LNCaP clone FGC (cell line): ENCODE results near the gene GPBP1L1.

Experiments used
- DNase-seq: peaks from one replicate; pipeline ENCODE4 v3.0.0-alpha.2; 2011; ENCODE audit warnings: low read depth
- H3K4me3 ChIP-seq: 2 replicates; pipeline ENCODE4 v1.5.1; 2011; ENCODE audit warnings: mild to moderate bottlenecking, low read depth, low read length, control low read depth
- CTCF ChIP-seq: IDR thresholded peaks from 2 replicates; pipeline ENCODE4 v1.5.1; 2012; ENCODE audit warnings: mild to moderate bottlenecking; ENCODE audit not compliant: control insufficient read depth, insufficient read depth; ENCODE audit errors: extremely low read depth

GPBP1L1 gene

DNA sequence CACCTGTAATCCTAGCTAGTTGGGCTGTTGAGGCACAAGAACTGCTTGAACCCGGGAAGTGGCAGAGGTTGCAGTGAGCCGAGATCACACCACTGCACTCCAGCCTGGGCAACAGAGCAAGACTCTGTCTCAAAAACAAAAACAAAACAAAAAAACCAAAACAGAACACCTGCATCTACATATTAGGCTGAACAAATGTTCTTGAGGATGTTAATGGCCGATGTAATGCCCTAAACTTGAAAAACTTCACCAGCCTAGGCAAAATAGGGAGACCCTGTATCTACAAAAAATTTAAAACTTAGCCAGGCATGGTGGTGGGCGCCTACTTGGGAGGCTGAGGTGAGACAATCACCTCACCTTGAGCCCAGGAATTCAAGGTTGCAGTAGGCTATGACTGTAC is 17.8 kb downstream of the GPBP1L1 start:
- H3K4me3 ChIP-seq = no peak overlapping the region
- no peak for DNase-seq
- TF ChIP-seq CTCF = no peak

DNA sequence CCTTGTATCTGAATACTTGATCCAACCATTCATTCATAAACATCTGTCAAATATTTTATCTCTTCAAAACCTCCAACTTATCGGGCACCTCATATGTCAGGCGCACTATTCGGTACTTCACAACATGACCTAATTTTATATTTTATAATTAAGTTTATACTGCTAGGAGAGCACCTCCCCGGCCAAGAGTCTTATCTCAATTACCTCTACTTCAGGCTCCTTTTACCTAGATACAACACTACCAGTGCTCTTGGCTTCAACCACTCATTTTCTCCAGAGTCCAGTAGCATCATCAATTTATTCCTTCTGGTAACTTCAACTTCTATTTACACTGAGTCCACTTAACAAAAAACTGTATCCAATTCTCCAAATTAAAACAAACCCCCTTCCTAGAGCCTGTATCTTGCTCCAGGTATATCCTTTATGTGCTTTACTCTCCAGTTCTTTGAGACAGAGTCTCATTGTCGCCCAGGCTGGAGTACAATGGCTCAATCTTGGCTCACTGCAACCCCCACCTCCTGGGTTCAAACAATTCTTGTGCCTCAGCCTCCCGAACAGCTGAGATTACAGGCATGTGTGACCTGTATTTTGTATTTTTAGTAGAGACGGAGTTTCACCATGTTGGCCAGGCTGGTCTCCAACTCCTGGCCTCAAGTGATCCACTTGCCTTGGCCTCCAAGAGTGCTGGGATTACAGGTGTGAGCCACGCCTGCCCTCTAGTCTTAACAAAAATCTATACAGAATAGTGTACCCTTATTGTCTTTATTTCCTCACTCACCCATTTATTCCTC is 18.8 kb downstream of the GPBP1L1 start:
- H3K4me3 ChIP-seq = no peak overlapping the region
- no peak for TF ChIP-seq CTCF
- DNase-seq = no peak

GRCh38 chr1:45666836-45667235 is 19.5 kb downstream of the GPBP1L1 start:
- DNase-seq = no peak
- no peak overlapping the region for H3K4me3 ChIP-seq
- TF ChIP-seq CTCF = no peak

DNA sequence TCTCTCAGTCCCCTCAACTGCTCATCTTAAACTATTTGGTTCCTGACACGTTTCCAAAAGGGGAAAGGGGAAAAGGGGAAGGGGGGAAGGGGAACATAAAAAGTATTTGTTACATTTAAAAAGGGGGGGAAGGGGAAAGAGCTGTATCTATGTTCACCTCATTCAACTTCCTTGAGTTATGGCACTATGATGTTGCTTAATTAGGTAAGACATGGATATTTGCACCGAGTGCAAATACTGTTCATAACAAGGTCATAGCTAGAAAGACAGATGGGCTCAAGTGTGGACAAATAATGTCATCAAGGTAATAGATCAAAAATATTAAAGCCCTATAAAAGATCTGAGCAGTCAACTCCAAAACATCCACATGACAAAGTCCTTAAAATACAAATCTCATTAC is 26.0 kb downstream of the GPBP1L1 start:
- DNase-seq = no peak
- no peak overlapping the region for H3K4me3 ChIP-seq
- no peak for TF ChIP-seq CTCF

DNA sequence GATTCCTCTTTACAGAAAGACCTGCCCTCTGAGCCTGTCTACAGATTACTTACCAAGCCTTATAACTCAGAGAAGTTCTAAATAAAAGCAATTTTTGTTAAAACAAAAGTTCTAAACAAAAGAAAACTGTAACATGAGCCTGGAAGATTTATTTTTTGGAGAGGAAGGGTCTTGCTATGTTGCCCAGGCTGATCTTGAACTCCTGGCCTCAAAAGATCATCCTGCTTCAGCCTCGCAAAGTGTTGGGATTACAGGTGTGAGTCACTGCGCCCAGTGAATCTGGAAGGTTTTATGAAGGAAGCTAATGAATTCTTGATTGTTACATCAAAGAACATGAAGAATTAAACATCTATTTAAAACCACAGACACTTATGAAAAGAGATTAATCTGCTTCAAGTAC is 27.1 kb downstream of the GPBP1L1 start:
- no peak overlapping the region for H3K4me3 ChIP-seq
- TF ChIP-seq CTCF = no peak
- no peak for DNase-seq

DNA sequence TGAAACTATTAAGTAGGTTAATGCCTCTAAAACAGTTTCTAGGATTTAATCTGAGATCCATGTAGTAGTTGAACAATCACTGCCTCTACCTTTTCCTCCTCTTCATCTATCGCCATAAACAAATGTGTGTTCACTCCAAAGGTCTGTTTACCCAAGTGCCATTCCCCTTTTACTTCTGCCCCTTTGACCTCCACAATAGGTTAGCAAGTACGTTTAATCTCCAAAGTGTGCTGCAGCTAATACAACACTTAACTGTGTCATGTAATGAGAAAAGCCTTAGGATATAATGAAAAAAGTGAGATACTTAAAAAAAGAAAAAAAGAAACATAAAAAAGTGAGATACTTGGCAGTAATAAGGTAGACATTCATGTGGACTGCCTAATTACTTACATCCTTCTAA is 28.2 kb downstream of the GPBP1L1 start:
- no peak overlapping the region for H3K4me3 ChIP-seq
- no peak for TF ChIP-seq CTCF
- no peak for DNase-seq
